Measurements from ENCODE around the gene TTN. TPM values are rescaled to one million over a fixed set of nuclear protein-coding genes. Genes with fewer than 3 reads are reported as not detected.

Gene TTN
- total and polyA plus RNA-seq, 2 experiments from 2014 or later = 12.5 to 15.7 TPM

DNA sequence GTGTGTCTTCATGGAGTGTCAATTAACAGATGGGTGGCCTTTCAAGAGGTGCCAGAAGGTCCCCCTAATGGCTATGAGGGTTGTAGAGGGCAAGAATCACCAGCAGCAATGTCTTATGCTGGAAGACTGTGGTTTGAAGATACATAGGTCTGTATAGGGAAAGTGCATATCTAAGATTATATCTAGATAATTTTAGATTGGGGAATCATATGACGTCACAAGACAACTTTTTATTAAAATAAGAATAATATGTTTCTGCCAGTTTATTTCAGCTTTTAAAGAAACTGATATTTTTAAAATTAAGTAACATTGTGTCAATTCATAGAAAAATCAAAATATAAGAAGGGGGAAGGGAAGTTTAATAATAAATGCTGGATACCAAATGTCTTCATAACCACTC, 162.3 kb downstream of the TTN start (continued):
- TF ChIP-seq ZNF462 (CRISPR knock-in tag; IDR thresholded peaks at IDR 0.05) = no peak
- TF ChIP-seq CREB1 (CRISPR knock-in tag; IDR thresholded peaks at IDR 0.05; ENCODE audit: low read depth) = no peak
- no peak for TF ChIP-seq EZH2 (IDR thresholded peaks at IDR 0.05; ENCODE audit: low read depth, unreplicated experiment)
- TF ChIP-seq, protein P1, sequence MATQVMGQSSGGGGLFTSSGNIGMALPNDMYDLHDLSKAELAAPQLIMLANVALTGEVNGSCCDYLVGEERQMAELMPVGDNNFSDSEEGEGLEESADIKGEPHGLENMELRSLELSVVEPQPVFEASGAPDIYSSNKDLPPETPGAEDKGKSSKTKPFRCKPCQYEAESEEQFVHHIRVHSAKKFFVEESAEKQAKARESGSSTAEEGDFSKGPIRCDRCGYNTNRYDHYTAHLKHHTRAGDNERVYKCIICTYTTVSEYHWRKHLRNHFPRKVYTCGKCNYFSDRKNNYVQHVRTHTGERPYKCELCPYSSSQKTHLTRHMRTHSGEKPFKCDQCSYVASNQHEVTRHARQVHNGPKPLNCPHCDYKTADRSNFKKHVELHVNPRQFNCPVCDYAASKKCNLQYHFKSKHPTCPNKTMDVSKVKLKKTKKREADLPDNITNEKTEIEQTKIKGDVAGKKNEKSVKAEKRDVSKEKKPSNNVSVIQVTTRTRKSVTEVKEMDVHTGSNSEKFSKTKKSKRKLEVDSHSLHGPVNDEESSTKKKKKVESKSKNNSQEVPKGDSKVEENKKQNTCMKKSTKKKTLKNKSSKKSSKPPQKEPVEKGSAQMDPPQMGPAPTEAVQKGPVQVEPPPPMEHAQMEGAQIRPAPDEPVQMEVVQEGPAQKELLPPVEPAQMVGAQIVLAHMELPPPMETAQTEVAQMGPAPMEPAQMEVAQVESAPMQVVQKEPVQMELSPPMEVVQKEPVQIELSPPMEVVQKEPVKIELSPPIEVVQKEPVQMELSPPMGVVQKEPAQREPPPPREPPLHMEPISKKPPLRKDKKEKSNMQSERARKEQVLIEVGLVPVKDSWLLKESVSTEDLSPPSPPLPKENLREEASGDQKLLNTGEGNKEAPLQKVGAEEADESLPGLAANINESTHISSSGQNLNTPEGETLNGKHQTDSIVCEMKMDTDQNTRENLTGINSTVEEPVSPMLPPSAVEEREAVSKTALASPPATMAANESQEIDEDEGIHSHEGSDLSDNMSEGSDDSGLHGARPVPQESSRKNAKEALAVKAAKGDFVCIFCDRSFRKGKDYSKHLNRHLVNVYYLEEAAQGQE (IDR thresholded peaks at IDR 0.05; ENCODE audit: unreplicated experiment) = no peak
- TF ChIP-seq EZH2phosphoT487 (IDR thresholded peaks at IDR 0.05; ENCODE audit: unreplicated experiment) = no peak
- TF ChIP-seq JUNB (IDR thresholded peaks at IDR 0.05; ENCODE audit: unreplicated experiment) = no peak
